Mesothelial cell of epicardium (in vitro differentiated cells): ENCODE results near the gene ORMDL1. TPM values are rescaled to one million over a fixed set of nuclear protein-coding genes. Genes with fewer than 3 reads are reported as not detected.

Experiments
- DNase-seq, 2 experiments: peaks; one replicate each; pipeline ENCODE4 v3.0.0; 2021; ENCODE audit warnings: low spot score in 2 of 2; ENCODE audit not compliant: unreplicated experiment in 2 of 2
- H3K27ac Mint-ChIP-seq: 2 replicates; pipeline ENCODE4 v1.8.0; 2021; ENCODE audit warnings: mixed read lengths
- H3K27me3 Mint-ChIP-seq: 2 replicates; pipeline ENCODE4 v1.8.0; 2021; ENCODE audit warnings: low read depth, mixed read lengths
- H3K36me3 Mint-ChIP-seq: 2 replicates; pipeline ENCODE4 v1.8.0; 2021; ENCODE audit warnings: mixed read lengths
- H3K4me1 Mint-ChIP-seq: 2 replicates; pipeline ENCODE4 v1.8.0; 2021; ENCODE audit warnings: mixed read lengths
- H3K4me3 Mint-ChIP-seq: 2 replicates; pipeline ENCODE4 v1.8.0; 2021; ENCODE audit warnings: mild to moderate bottlenecking, moderate library complexity, mixed read lengths
- H3K9me3 Mint-ChIP-seq: 2 replicates; pipeline ENCODE4 v1.8.0; 2021; ENCODE audit warnings: mixed read lengths
- total RNA-seq: library from RNA; stranded (reverse); gene quantifications from 3 replicates; pipeline ENCODE4 v1.2.1, GENCODE V29; 2021
- TF ChIP-seq, protein P1 (sequence below): fragments of 200-600 bp; sonication (generic); IDR thresholded peaks from one replicate; pipeline ENCODE4 v1.5.0; 2021; ENCODE audit warnings: antibody characterized with exemption; ENCODE audit not compliant: unreplicated experiment

The ORMDL1 gene
- total RNA-seq, 1 donor from 2014 or later, result 84.7 TPM

GRCh38 chr2:189791338-189792042 lies 7.4 kb upstream of the ORMDL1 start:
- H3K9me3 Mint-ChIP-seq, result no peaks in the 10 kb centered on the region
- TF ChIP-seq, protein P1, sequence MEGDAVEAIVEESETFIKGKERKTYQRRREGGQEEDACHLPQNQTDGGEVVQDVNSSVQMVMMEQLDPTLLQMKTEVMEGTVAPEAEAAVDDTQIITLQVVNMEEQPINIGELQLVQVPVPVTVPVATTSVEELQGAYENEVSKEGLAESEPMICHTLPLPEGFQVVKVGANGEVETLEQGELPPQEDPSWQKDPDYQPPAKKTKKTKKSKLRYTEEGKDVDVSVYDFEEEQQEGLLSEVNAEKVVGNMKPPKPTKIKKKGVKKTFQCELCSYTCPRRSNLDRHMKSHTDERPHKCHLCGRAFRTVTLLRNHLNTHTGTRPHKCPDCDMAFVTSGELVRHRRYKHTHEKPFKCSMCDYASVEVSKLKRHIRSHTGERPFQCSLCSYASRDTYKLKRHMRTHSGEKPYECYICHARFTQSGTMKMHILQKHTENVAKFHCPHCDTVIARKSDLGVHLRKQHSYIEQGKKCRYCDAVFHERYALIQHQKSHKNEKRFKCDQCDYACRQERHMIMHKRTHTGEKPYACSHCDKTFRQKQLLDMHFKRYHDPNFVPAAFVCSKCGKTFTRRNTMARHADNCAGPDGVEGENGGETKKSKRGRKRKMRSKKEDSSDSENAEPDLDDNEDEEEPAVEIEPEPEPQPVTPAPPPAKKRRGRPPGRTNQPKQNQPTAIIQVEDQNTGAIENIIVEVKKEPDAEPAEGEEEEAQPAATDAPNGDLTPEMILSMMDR, result no peak
- no peaks in the 10 kb centered on the region for H3K27me3 Mint-ChIP-seq
- DNase-seq, result no peak
- H3K4me3 Mint-ChIP-seq, result no peak overlapping the region
- H3K27ac Mint-ChIP-seq, result no peak overlapping the region
- no peaks in the 10 kb centered on the region for H3K4me1 Mint-ChIP-seq
- H3K36me3 Mint-ChIP-seq, result peaks cover 15% of the 10 kb centered on the region

DNA sequence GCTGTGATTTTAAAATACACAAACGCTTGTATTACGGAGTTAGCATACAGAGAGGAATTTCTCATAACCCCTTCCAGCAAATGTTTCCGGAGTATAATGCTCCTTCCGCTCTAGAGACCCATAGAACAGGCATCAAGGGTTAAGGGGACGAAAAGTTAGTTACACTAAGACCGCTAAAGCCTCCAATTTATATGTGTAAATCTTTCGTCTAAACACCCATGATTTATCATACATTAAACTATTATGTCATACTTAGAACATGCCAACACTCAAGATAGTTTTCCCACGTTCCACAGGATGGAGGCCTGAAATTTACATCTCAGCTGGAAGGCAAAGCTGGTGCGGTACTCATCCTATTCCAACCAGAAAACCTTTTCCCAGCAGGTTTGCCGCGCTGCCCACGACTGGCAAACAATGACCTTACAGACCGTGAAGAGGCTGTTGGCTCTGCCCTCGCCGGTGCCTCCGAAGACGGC lies 650 bp downstream of the ORMDL1 start:
- DNase-seq, result no peak
- Mint-ChIP-seq H3K4me1 (peaks cover 33% of the 10 kb centered on the region), H3K4me3 (peak overlapping the region; percentile 91), H3K36me3 (peaks cover 24% of the 10 kb centered on the region), H3K27ac (peak overlapping the region; percentile 93), H3K27me3 (no peaks in the 10 kb centered on the region), H3K9me3 (no peaks in the 10 kb centered on the region)
- TF ChIP-seq, protein P1, result no peak

- Mint-ChIP-seq H3K9me3 (no peaks in the 10 kb centered on the region), H3K27me3 (no peaks in the 10 kb centered on the region), H3K36me3 (peaks cover 25% of the 10 kb centered on the region), H3K4me1 (peaks cover 33% of the 10 kb centered on the region), H3K27ac (peak overlapping the region; percentile 19), H3K4me3 (peak overlapping the region; percentile 91)
- DNase-seq, result no peak
- TF ChIP-seq, protein P1, result no peak
Observed at GRCh38 chr2:189782221-189782671, 1.9 kb downstream of the ORMDL1 start.

DNA sequence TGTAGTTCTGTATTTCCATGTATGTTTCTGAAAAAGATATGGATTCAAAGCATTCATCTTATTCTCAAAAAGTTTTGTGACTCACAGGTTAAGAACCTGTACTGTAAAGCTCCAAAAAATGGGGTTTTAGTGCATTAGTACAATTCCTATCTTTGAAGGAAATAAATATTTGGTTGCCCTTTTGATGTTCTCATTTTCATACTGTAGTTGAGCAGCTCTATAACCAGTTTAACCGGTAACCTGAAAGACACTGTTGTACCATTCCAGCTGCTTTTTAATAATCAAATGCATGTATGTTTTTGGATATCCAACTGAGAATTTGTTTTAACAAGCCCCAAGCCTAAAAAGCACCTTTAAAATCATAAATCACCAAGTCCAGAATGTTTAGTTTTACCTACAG lies 11.9 kb downstream of the ORMDL1 start:
- Mint-ChIP-seq H3K9me3 (no peaks in the 10 kb centered on the region), H3K36me3 (peaks cover 18% of the 10 kb centered on the region), H3K27ac (no peak overlapping the region), H3K4me1 (peaks cover 2% of the 10 kb centered on the region), H3K27me3 (no peaks in the 10 kb centered on the region), H3K4me3 (no peak overlapping the region)
- DNase-seq, result no peak
- TF ChIP-seq, protein P1, result no peak

- Mint-ChIP-seq H3K9me3 (no peaks in the 10 kb centered on the region), H3K27me3 (no peaks in the 10 kb centered on the region), H3K36me3 (peaks cover 28% of the 10 kb centered on the region), H3K4me1 (peaks cover 2% of the 10 kb centered on the region), H3K4me3 (no peak overlapping the region), H3K27ac (no peak overlapping the region)
- TF ChIP-seq, protein P1, result no peak
- no peak for DNase-seq
Observed at GRCh38 chr2:189770590-189771322, 13.4 kb downstream of the ORMDL1 start.
